GM19238 (cell line): ENCODE results near the gene TRIM38.
"Not testable (repeated sequence)": the region's sequence is repeated elsewhere in the genome, so short reads cannot be mapped to it uniquely, and the experiment has no call there.

Source experiments
- DNase-seq: peaks from one replicate; pipeline ENCODE4 v3.0.0; 2011; ENCODE audit warnings: low spot score; ENCODE audit not compliant: insufficient read length

TRIM38 gene

GRCh38 chr6:25968769-25969168 lies 6.2 kb downstream of the TRIM38 start:
- no peak for DNase-seq

GRCh38 chr6:25971187-25971821 lies 8.7 kb downstream of the TRIM38 start:
- no peak for DNase-seq

- no peak for DNase-seq
Observed at GRCh38 chr6:25972128-25972527, 9.5 kb downstream of the TRIM38 start.

GRCh38 chr6:25972902-25973301 lies 10.3 kb downstream of the TRIM38 start:
- DNase-seq, result no peak

GRCh38 chr6:25973923-25974555 lies 11.4 kb downstream of the TRIM38 start:
- DNase-seq, result no peak

GRCh38 chr6:25975923-25976560 lies 13.4 kb downstream of the TRIM38 start:
- DNase-seq, result no peak

GRCh38 chr6:25980935-25981334 lies 18.3 kb downstream of the TRIM38 start:
- DNase-seq, result no peak

GRCh38 chr6:25981568-25982263 lies 19.1 kb downstream of the TRIM38 start:
- DNase-seq, result no peak

GRCh38 chr6:25984265-25984664 lies 21.7 kb downstream of the TRIM38 start:
- no peak for DNase-seq

- no peak for DNase-seq
Observed at GRCh38 chr6:25987845-25988244, 25.2 kb downstream of the TRIM38 start.

- DNase-seq, result no peak
Observed at GRCh38 chr6:25990172-25990873, 27.7 kb downstream of the TRIM38 start.

- DNase-seq, result peak; percentile 45
Observed at GRCh38 chr6:25991785-25992412, 29.3 kb downstream of the TRIM38 start.

- DNase-seq, result peak; percentile 80
Observed at GRCh38 chr6:25992413-25993340, 30.1 kb downstream of the TRIM38 start.

GRCh38 chr6:25993341-25993684 lies 30.7 kb downstream of the TRIM38 start:
- not testable (repeated sequence) for DNase-seq

- DNase-seq, result no peak
Observed at GRCh38 chr6:25995507-25995906, 32.9 kb downstream of the TRIM38 start.

GRCh38 chr6:25997921-25998320 lies 35.3 kb downstream of the TRIM38 start:
- DNase-seq, result no peak

GRCh38 chr6:25998379-25998778 lies 35.8 kb downstream of the TRIM38 start:
- no peak for DNase-seq

- not testable (repeated sequence) for DNase-seq
Observed at GRCh38 chr6:25999225-25999624, 36.6 kb downstream of the TRIM38 start.

GRCh38 chr6:26000366-26001144 lies 38.0 kb downstream of the TRIM38 start:
- DNase-seq, result no peak
